Activated T-helper 1 cell treated with anti-CD3 and anti-CD28 coated beads, Interleukin-12 subunit alpha, Interleukin-12 subunit beta, Interleukin-2, Interleukin-4 antibody, amounts not matched to agents 30 ng/mL and 10 ng/mL and 1 ng/mL, durations not matched to agents 14 hours and 24 hours and 36 hours (primary cell): ENCODE measurements around the gene SLC7A6OS. TPM values are rescaled to one million over a fixed set of nuclear protein-coding genes. Genes with fewer than 3 reads are reported as not detected.

Experiments used
- DNase-seq: peaks from one replicate; pipeline ENCODE4 v3.0.0; 2021; ENCODE audit warnings: low spot score
- H3K27ac Mint-ChIP-seq: one replicate; pipeline ENCODE4 v1.8.0; 2021; ENCODE audit warnings: mild to moderate bottlenecking, mixed read lengths
- H3K27me3 Mint-ChIP-seq: one replicate; pipeline ENCODE4 v1.8.0; 2022; ENCODE audit warnings: mild to moderate bottlenecking, moderate library complexity, mixed read lengths; ENCODE audit not compliant: insufficient read depth
- H3K36me3 Mint-ChIP-seq: one replicate; pipeline ENCODE4 v1.8.0; 2021; ENCODE audit warnings: low read depth, mixed read lengths
- H3K4me1 Mint-ChIP-seq: one replicate; pipeline ENCODE4 v1.8.0; 2021; ENCODE audit warnings: low read depth, mixed read lengths
- H3K4me3 Mint-ChIP-seq: one replicate; pipeline ENCODE4 v1.8.0; 2021; ENCODE audit warnings: mild to moderate bottlenecking, moderate library complexity, mixed read lengths
- H3K9me3 Mint-ChIP-seq: one replicate; pipeline ENCODE4 v1.8.0; 2021; ENCODE audit warnings: mixed read lengths
- intact Hi-C: fragments of 100-400 bp; cut with micrococcal nuclease; formaldehyde crosslinking; loops from one replicate; pipeline ENCODE4 v1.15.1; 2024
- total RNA-seq: library from RNA; stranded (reverse); gene quantifications from 2 replicates; pipeline ENCODE4 v1.2.3, GENCODE V29; 2022

SLC7A6OS gene
- total RNA-seq, 1 donor from 2014 or later: 27.6 TPM

DNA sequence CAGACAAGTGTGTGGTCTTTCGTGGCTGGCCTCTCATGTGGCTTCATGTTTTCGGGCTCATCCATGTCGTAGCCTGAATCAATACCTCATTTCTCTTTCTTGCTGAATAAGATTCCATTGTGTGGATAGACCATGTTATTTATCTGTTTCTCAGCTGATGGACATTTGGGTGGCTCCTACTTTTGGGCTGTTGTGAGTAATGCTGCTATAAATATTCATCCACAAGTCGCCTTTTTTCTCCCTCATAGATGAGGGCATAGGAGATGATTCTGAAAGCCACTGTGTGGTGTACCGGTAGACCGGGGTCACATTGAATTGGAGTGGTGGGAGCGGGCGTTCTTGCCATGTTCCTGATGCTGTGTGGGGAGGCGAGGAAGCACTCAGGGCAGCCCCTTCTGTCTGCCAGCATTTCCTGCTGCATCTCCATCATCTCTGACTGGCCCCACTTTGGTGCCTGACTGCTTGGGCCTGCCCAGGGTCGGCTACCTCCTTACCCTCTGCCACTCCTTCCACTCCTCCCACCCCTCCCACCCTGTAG, 40.1 kb upstream of the SLC7A6OS start:
- no peak overlapping the region for H3K4me3 Mint-ChIP-seq
- H3K36me3 Mint-ChIP-seq: peaks cover 77% of the 10 kb centered on the region
- intact Hi-C loops: no loop called here

GRCh38 chr16:68349838-68350410, 39.2 kb upstream of the SLC7A6OS start:
- Mint-ChIP-seq H3K27ac (no peak overlapping the region), H3K36me3 (peaks cover 78% of the 10 kb centered on the region), H3K9me3 (no peaks in the 10 kb centered on the region), H3K4me1 (peaks cover 25% of the 10 kb centered on the region), H3K27me3 (no peaks in the 10 kb centered on the region), H3K4me3 (no peak overlapping the region)
- no peak for DNase-seq
- intact Hi-C loops: no loop called here

More for the DNA sequence above, 40.1 kb upstream of the SLC7A6OS start:
- Mint-ChIP-seq H3K27me3 (no peaks in the 10 kb centered on the region), H3K4me1 (peaks cover 32% of the 10 kb centered on the region), H3K9me3 (no peaks in the 10 kb centered on the region), H3K27ac (no peak overlapping the region)
- no peak for DNase-seq

- no peak overlapping the region for H3K4me3 Mint-ChIP-seq
- peaks cover 71% of the 10 kb centered on the region for H3K36me3 Mint-ChIP-seq
- H3K9me3 Mint-ChIP-seq: no peaks in the 10 kb centered on the region
- H3K4me1 Mint-ChIP-seq: peaks cover 19% of the 10 kb centered on the region
- no peaks in the 10 kb centered on the region for H3K27me3 Mint-ChIP-seq
- no peak overlapping the region for H3K27ac Mint-ChIP-seq
- intact Hi-C loops: no loop called here
- no peak for DNase-seq
Measured at GRCh38 chr16:68348639-68349445, 38.1 kb upstream of the SLC7A6OS start.

DNA sequence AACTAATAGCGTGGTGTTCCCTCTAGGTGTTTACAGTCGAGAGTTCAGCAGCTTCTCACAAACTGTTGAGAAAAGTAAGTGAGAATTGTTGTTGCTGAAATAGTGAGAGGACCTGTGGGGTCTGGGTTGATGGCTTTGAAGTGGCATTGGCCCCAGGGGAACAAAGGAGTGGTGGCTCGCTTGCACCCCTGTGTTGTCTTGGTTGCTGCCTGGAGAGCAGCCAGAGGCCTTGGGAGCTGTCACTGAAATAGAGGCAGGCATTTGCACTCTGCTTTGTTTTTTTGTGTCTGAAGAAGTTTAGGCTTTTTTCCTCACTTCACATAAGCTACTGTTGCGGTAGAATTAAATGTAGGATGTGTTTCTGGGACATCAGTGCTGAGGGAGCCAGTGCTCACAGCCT, 36.9 kb upstream of the SLC7A6OS start:
- Mint-ChIP-seq H3K9me3 (no peaks in the 10 kb centered on the region), H3K4me1 (peaks cover 19% of the 10 kb centered on the region), H3K27me3 (no peaks in the 10 kb centered on the region), H3K4me3 (no peak overlapping the region), H3K27ac (no peak overlapping the region), H3K36me3 (peaks cover 64% of the 10 kb centered on the region)
- DNase-seq: no peak
- intact Hi-C loops: no loop called here

DNA sequence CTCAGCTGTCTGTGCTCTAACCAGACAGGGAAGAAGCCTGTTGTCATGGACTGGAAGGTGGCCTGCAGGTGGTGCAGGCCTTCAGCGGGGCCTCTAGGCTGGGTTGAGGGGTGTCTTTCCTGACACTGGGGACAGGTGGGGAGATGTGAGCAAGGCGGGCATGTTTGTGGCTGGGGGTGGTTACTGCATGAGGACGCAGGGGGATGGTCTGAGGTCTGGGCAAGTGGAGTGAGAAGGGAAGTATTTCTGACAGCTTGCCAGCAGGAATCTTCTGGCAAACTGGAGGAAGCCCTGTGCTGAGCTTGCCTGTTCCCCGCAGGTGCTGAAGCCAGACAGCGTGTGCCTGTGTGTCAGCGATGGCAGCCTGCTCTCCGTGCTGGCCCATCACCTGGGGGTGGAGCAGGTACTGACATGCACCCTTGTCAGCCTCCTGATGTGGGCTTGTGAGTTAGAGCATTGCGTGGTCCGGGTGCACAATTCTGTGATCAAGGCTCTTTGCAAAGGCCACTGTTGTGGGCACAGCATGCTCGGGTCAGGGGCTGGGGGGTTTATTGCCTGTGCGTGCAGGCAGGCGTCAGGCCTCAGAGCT, 36.2 kb upstream of the SLC7A6OS start:
- intact Hi-C loops: no loop called here
- Mint-ChIP-seq H3K4me3 (no peak overlapping the region), H3K36me3 (peaks cover 63% of the 10 kb centered on the region), H3K9me3 (no peaks in the 10 kb centered on the region), H3K27me3 (no peaks in the 10 kb centered on the region), H3K27ac (no peak overlapping the region), H3K4me1 (peaks cover 19% of the 10 kb centered on the region)
- DNase-seq: no peak

GRCh38 chr16:68345958-68346635, 35.4 kb upstream of the SLC7A6OS start:
- intact Hi-C loops: no loop called here
- Mint-ChIP-seq H3K9me3 (no peaks in the 10 kb centered on the region), H3K27me3 (no peaks in the 10 kb centered on the region), H3K4me1 (peaks cover 19% of the 10 kb centered on the region), H3K4me3 (no peak overlapping the region), H3K36me3 (peaks cover 63% of the 10 kb centered on the region), H3K27ac (no peak overlapping the region)
- DNase-seq: no peak

DNA sequence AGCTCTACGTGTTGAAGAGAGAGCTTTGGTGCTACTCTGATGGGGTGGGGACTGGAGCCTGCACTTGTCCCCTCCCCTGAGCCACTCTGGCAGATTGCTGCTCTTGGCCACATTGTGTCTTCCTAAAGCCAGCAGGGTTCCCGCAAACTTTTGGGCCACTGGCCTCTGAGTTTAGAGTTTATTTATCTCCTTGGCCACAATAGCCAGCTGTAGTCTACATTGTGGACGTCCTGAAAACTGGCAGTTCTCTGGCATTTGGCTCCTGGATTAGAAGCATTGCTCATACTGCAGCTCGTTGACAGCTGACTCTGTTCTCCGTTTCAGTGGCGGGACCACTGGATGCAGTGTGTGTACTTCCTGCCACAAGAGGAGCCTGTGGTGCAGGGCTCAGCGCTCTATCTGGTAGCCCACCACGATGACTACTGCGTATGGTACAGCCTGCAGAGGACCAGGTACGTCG, 34.6 kb upstream of the SLC7A6OS start:
- H3K27ac Mint-ChIP-seq: no peak overlapping the region
- no peaks in the 10 kb centered on the region for H3K27me3 Mint-ChIP-seq
- intact Hi-C loops: no loop called here
- peaks cover 65% of the 10 kb centered on the region for H3K36me3 Mint-ChIP-seq
- H3K4me1 Mint-ChIP-seq: peaks cover 24% of the 10 kb centered on the region
- DNase-seq: no peak
- no peaks in the 10 kb centered on the region for H3K9me3 Mint-ChIP-seq
- no peak overlapping the region for H3K4me3 Mint-ChIP-seq

DNA sequence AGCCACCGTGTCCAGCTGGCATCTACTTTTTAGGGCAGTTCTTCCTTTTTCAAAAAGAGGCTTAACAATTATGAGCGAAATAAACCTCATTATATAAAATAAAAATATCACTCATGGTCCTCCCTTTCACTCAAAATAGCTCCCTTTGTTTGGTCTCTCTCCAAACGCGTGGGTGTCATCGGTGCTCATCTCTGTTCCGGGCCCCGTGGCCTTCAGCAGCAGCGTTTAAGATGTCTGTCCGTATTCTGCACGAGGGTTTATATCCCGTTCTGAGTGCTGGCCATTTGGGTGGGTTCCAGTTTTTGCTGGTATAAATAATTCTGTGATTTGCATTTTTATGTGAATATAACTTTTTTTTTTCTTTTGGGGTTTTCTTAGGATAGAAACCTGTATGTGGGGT, 33.5 kb upstream of the SLC7A6OS start:
- intact Hi-C loops: no loop called here
- Mint-ChIP-seq H3K9me3 (no peaks in the 10 kb centered on the region), H3K4me1 (peaks cover 27% of the 10 kb centered on the region), H3K36me3 (peaks cover 68% of the 10 kb centered on the region), H3K27me3 (no peaks in the 10 kb centered on the region), H3K27ac (no peak overlapping the region), H3K4me3 (no peak overlapping the region)
- no peak for DNase-seq

DNA sequence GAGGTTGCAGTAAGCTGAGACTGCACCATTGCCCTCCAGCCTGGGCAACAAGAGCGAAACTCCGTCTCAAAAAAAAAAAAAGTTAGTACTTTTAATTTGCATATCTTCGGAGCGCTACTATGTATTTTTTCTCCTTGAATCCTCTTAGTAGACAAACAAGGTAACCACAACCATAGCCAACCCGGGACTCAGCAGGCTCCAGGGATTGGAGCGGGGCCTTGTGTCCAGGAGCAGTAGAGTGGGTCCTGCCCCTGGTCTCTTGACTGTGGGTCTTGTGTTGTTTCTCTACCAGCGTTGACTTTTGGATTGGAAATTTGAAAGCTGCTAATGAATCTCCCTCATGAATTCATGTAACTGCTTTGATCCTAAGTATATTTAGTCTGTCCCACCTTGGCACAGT, 32.4 kb upstream of the SLC7A6OS start:
- H3K4me1 Mint-ChIP-seq: peaks cover 22% of the 10 kb centered on the region
- no peak overlapping the region for H3K4me3 Mint-ChIP-seq
- H3K27ac Mint-ChIP-seq: no peak overlapping the region
- H3K27me3 Mint-ChIP-seq: no peaks in the 10 kb centered on the region
- no peaks in the 10 kb centered on the region for H3K9me3 Mint-ChIP-seq
- peaks cover 66% of the 10 kb centered on the region for H3K36me3 Mint-ChIP-seq
- DNase-seq: no peak
- intact Hi-C loops: no loop called here

- Mint-ChIP-seq H3K9me3 (no peaks in the 10 kb centered on the region), H3K36me3 (peaks cover 66% of the 10 kb centered on the region), H3K4me1 (peaks cover 18% of the 10 kb centered on the region), H3K4me3 (no peak overlapping the region), H3K27me3 (no peaks in the 10 kb centered on the region), H3K27ac (no peak overlapping the region)
- no peak for DNase-seq
- intact Hi-C loops: no loop called here
Measured at GRCh38 chr16:68342620-68343019, 31.9 kb upstream of the SLC7A6OS start.

GRCh38 chr16:68339214-68339613, 28.5 kb upstream of the SLC7A6OS start:
- no peaks in the 10 kb centered on the region for H3K27me3 Mint-ChIP-seq
- no peak overlapping the region for H3K4me3 Mint-ChIP-seq
- no peak for DNase-seq
- peaks cover 62% of the 10 kb centered on the region for H3K36me3 Mint-ChIP-seq
- H3K4me1 Mint-ChIP-seq: peaks cover 7% of the 10 kb centered on the region
- H3K9me3 Mint-ChIP-seq: no peaks in the 10 kb centered on the region
- intact Hi-C loops: no loop called here
- no peak overlapping the region for H3K27ac Mint-ChIP-seq

DNA sequence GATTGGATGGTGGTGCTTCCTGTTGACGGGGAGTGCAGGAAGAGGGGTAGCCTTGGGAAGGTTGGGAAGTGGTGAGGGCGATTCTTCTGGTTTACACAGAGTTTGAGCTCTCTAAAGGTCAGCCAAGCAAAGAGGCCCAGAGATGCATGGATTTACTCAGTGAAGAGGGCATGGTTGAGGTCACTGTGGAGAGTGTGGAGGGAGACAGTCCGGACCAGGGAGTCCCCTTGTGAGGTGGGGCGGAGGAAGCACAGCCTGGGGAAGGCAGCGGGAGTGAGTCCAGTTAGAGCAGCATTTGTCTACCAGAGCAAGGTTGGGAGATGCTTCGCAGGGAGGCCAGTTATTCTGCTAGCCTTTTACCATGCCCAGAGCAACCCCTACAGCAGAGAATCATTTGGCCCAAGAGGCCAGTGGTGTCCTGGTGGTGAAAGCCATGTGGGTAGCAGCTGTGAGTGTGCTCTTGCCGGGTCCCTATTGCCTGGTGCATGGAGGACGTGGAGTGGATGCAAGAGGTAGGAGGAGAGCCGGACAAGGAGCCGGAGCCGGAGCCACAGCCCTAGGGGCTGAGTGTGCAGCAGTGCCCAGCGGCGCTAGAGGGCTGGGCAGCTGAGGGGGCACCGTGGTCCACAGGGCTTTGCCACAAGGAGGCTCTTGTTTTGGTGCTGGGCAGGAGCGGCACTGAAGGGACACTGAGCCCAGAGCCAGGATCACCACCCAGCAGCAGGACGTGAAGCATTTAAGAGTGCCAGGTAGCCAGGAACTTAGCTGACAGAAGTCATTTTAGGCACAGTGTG, 27.8 kb upstream of the SLC7A6OS start:
- H3K27me3 Mint-ChIP-seq: no peaks in the 10 kb centered on the region
- peaks cover 63% of the 10 kb centered on the region for H3K36me3 Mint-ChIP-seq
- DNase-seq: no peak
- peaks cover 7% of the 10 kb centered on the region for H3K4me1 Mint-ChIP-seq
- H3K4me3 Mint-ChIP-seq: no peak overlapping the region
- no peak overlapping the region for H3K27ac Mint-ChIP-seq
- H3K9me3 Mint-ChIP-seq: no peaks in the 10 kb centered on the region
- intact Hi-C loops: no loop called here
